Small intestine (tissue), 7 donors: ENCODE results near the gene FAM156B. TPM values are rescaled to one million over a fixed set of nuclear protein-coding genes. Genes with fewer than 3 reads are reported as not detected.
"Not testable (repeated sequence)": the region's sequence is repeated elsewhere in the genome, so short reads cannot be mapped to it uniquely, and the experiment has no call there.

ENCODE experiments used
- DNase-seq, 2 donors: peaks; one replicate each; pipeline versions ENCODE4 v3.0.0 to v3.0.0-alpha.2; 2013
- FAIRE-seq: peaks from 2 replicates; lab custom pipeline; 2012; peaks lifted over from hg19 to GRCh38; lab: Jason Lieb, UNC
- H3K27ac ChIP-seq, 3 donors: one replicate each; pipeline ENCODE4 v1.5.1; 2013; ENCODE audit warnings: low read length in 2 of 3, mild to moderate bottlenecking in 2 of 3, control low read depth in 1 of 3, inconsistent platforms in 1 of 3, low read depth in 1 of 3, moderate library complexity in 1 of 3
- H3K27me3 ChIP-seq, 3 donors: one replicate each; pipeline ENCODE4 v1.6.1; 2013; ENCODE audit warnings: low read length in 3 of 3, inconsistent platforms in 1 of 3; ENCODE audit not compliant: control insufficient read depth in 3 of 3, insufficient read depth in 3 of 3
- H3K36me3 ChIP-seq, 3 donors: one replicate each; pipeline ENCODE4 v1.6.1; 2013; ENCODE audit warnings: low read length in 3 of 3, inconsistent platforms in 1 of 3, low read depth in 1 of 3, mild to moderate bottlenecking in 1 of 3, moderate library complexity in 1 of 3; ENCODE audit not compliant: control insufficient read depth in 3 of 3, insufficient read depth in 2 of 3
- H3K4me1 ChIP-seq, 3 donors: one replicate each; pipeline ENCODE4 v1.6.1; 2013; ENCODE audit warnings: low read length in 2 of 3, inconsistent platforms in 1 of 3, low read depth in 1 of 3, mild to moderate bottlenecking in 1 of 3, moderate library complexity in 1 of 3; ENCODE audit not compliant: control insufficient read depth in 3 of 3, insufficient read depth in 2 of 3
- H3K4me3 ChIP-seq, 3 donors: one replicate each; pipeline ENCODE4 v1.5.1; 2013; ENCODE audit warnings: low read length in 3 of 3, control low read depth in 1 of 3, inconsistent platforms in 1 of 3, low read depth in 1 of 3, mild to moderate bottlenecking in 1 of 3, moderate library complexity in 1 of 3
- H3K9me3 ChIP-seq, 2 donors: one replicate each; pipeline ENCODE4 v1.6.1; 2013; ENCODE audit warnings: low read depth in 1 of 2, low read length in 1 of 2; ENCODE audit not compliant: control insufficient read depth in 2 of 2, insufficient read depth in 1 of 2
- whole genome bisulfite sequencing, 3 donors: extraction: QIAGEN DNeasy Blood & Tissue Kit; methylation state at CpG; one replicate each; pipeline ENCODE4 v1.1.7; 2013; 5-methylcytosine and 5-hydroxymethylcytosine counted together
- polyA plus RNA-seq, 4 donors: library from polyadenylated mRNA; stranded (reverse) in 3 of 4; unstranded in 1 of 4; fragments of 200-250 nt in 3 of 4; fragments of 120-200 nt in 1 of 4; gene quantifications; one replicate each; pipeline versions ENCODE4 v1.2.1 to v1.2.3, GENCODE V29; 2013
- donor health status: healthy with polysubstance abuse.
- donor health status: control.
- donor health status: control.
- donor health status: Bipolar disorder and iron deficiency.
- donor health status: healthy.

Gene FAM156B
- polyA plus RNA-seq, 4 donors = 11.3 to 59.9 (median 33.2) TPM

DNA sequence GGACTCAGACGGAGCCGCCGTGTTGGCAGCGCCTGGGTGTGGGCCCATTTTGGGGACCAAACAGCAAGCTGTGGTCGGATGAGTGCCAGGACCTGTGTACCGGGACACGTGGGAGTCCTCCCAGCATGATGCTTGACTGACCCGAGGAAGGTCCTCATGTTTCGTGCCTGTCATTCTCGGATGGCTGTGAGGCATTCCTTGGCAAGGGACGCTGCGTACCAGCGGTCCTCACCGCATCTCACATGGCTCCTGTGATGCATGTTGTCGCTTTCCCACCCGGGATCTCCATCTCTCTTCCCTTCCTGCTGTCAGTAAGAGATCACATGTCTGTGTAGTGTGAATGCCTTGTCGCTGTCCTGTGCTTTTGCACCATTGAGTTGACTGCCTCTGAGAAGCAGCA is 10.8 kb downstream of the FAM156B start:
- no CpG with 5 or more reads among the region's 17 CpGs for WGBS, 3 donors
- H3K27me3 ChIP-seq, H3K27ac ChIP-seq, DNase-seq, H3K4me1 ChIP-seq, FAIRE-seq, H3K9me3 ChIP-seq, H3K4me3 ChIP-seq, H3K36me3 ChIP-seq: not testable (repeated sequence)

DNA sequence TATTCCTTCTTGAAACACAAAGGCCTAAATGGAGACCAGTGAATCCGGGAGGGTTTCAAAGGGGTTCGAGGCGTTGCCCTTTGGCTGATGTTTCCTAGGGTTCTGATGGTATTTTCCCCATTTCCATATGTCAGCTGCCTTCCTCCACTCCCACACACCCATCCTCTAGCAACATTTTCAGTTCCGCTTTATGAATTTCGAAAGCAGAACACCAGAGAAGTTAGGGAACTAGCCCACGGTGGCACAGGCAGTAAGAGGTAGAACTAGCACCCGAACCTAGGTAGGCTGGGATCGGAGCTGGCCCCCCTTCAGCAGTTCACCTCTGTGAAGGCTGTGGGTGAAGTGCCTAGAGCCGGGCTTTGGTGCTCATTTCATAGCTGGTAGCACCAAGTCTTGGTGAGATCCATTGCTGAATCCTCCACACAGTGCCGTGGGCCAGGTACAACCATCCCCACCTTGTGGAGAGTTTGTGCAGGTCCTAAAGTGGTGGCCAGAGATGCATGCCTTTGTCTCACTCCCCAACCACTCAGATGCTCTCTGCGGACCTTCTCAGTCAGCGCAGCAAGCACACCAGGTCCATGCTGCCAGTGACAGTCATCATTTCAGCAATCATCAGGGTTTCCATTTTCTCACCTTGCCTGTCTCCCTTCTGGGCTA is 12.3 kb downstream of the FAM156B start:
- FAIRE-seq, H3K27me3 ChIP-seq, H3K36me3 ChIP-seq, H3K4me1 ChIP-seq, H3K27ac ChIP-seq, H3K4me3 ChIP-seq, H3K9me3 ChIP-seq, DNase-seq: not testable (repeated sequence)
- WGBS, 3 donors = no CpG with 5 or more reads among the region's 12 CpGs

- not testable (repeated sequence) for H3K9me3 ChIP-seq, H3K27me3 ChIP-seq, FAIRE-seq, H3K4me3 ChIP-seq, H3K36me3 ChIP-seq, H3K4me1 ChIP-seq, DNase-seq, H3K27ac ChIP-seq
- WGBS, 3 donors = no CpG with 5 or more reads among the region's 9 CpGs
These were observed 16.6 kb downstream of the FAM156B start for GRCh38 chrX:52913681-52914080.

- H3K9me3 ChIP-seq, DNase-seq, H3K27me3 ChIP-seq, FAIRE-seq, H3K4me3 ChIP-seq, H3K27ac ChIP-seq, H3K36me3 ChIP-seq, H3K4me1 ChIP-seq: not testable (repeated sequence)
- no CpG with 5 or more reads among the region's 3 CpGs for WGBS, 3 donors
These were observed 17.6 kb downstream of the FAM156B start for GRCh38 chrX:52914704-52915103.

DNA sequence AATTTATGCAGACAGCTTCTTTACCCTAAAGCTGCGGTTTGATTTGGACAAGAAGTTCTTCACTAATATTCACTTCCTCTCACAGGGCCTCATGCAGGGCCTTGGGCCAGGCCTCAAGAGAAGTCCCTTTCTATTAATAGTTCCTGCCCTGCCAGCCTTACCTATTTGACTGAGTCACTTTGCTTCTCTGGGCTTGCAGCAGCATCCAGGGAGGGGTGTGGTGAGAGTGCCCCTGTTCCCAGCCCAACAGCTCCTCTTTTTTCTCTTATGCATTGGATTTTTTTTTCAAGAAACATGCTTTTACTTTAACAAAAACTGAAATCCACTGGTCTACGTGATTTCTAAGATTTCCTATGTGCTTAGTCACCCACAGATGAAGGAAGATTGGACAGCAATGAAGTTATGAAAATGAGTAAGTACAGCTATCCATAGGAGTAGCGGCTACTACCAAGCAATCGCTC is 26.7 kb downstream of the FAM156B start:
- Histone ChIP-seq H3K4me3 (no peak overlapping the region), H3K4me1 (no peaks in the 10 kb centered on the region), H3K36me3 (no peaks in the 10 kb centered on the region), H3K9me3 (no peaks in the 10 kb centered on the region), H3K27ac (peak overlapping the region in 1 of 3 donors; percentile 34), H3K27me3 (no peaks in the 10 kb centered on the region)
- no peak for DNase-seq
- FAIRE-seq = no peak
- WGBS, 3 donors = 59 to 62% (median 62%) methylated on average over 4 of the region's 4 CpGs

DNA sequence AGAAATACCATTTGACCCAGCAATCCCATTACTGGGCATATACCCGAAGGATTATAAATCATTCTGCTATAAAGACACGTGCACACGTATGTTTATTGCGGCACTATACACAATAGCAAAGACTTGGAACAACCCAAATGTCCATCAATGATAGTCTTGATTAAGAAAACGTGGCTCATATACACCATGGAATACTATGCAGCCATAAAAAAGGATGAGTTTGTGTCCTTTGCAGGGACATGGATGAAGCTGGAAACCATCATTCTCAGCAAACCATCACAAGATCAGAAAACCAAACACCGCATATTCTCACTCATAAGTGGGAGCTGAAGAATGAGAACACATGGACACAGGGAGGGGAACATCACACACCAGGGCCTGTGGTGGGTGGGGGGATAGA is 33.1 kb downstream of the FAM156B start:
- not testable (repeated sequence) for DNase-seq, H3K36me3 ChIP-seq, H3K4me3 ChIP-seq, H3K9me3 ChIP-seq, H3K27ac ChIP-seq, H3K4me1 ChIP-seq, H3K27me3 ChIP-seq, FAIRE-seq
- WGBS, 3 donors = 79 to 91% (median 81%) methylated on average over 6 of the region's 6 CpGs

DNA sequence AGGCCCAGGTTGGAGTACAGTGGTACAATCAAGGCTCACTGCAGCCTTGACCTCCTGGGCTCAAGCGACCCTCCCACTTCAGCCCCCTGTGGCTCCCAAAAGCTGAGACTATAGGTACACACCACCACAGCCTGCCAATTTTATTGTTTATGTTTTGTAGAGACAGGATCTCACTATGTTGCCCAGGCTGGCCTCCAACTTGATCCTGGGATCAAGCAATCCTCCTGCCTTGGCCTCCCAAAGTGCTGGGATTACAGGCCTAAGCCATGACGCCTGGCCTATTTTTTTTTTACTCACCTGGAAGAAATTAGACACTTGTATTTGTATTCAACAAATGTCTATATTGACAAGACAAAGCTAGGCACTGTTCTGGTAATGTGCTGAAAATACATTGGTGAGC is 36.1 kb downstream of the FAM156B start:
- 81 to 97% (median 94%) methylated on average over 2 of the region's 2 CpGs for WGBS, 3 donors
- Histone ChIP-seq H3K4me3 (no peak overlapping the region), H3K27ac (no peak overlapping the region), H3K9me3 (no peaks in the 10 kb centered on the region), H3K4me1 (no peaks in the 10 kb centered on the region), H3K27me3 (no peaks in the 10 kb centered on the region), H3K36me3 (no peaks in the 10 kb centered on the region)
- DNase-seq = no peak
- FAIRE-seq = no peak

GRCh38 chrX:52933976-52934703 is 37.0 kb downstream of the FAM156B start:
- Histone ChIP-seq H3K4me1 (no peaks in the 10 kb centered on the region), H3K27ac (peak overlapping the region in 2 of 3 donors; percentile 93 to 99), H3K27me3 (no peaks in the 10 kb centered on the region), H3K9me3 (no peaks in the 10 kb centered on the region), H3K36me3 (no peaks in the 10 kb centered on the region), H3K4me3 (peak overlapping the region in 2 of 3 donors; percentile 71 to 76)
- DNase-seq (no peak), FAIRE-seq (no peak)
- WGBS, 3 donors = 3 to 5% (median 3%) methylated on average over 27 of the region's 27 CpGs
